Effector CD8-positive, alpha-beta T cell (primary cell): Measurements from ENCODE around the gene MAD2L1BP.
"Not testable (repeated sequence)": the region's sequence is repeated elsewhere in the genome, so short reads cannot be mapped to it uniquely, and the experiment has no call there.

Experiments used
- DNase-seq: peaks from one replicate; lab custom pipeline; 2025; lab: John Stamatoyannopoulos, UW

MAD2L1BP gene

GRCh38 chr6:43625393-43625992, 10.1 kb upstream of the MAD2L1BP start:
- DNase-seq: no peak

- no peak for DNase-seq
Measured at GRCh38 chr6:43627008-43627825, 8.4 kb upstream of the MAD2L1BP start.

GRCh38 chr6:43628393-43629103, 7.1 kb upstream of the MAD2L1BP start:
- DNase-seq: peak; percentile 33

DNA sequence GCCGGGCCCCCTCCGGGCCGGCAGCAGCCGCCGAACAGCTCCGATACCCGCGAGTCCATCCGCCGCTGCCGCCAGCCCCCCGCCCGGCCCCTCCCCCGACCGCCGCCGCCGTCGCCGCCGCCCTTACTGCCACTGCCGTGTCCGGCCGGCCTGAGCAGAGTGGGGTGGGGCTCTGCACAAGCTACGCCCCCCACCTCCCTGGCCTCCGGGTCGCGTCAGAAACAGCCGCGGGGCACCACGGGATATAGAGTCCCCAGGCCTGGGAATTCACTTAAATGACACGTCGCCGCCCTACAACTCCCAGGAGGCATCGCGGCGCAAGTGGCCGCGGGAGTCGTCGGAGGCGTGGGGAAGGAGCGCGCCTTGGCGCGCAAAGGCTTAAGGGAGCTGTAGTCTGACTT, 6.5 kb upstream of the MAD2L1BP start, which contains the start of gene GTPBP2:
TSS of gene GTPBP2 (minus strand) at position 161 of the 401 bp plus-strand sequence. CDS start at position 59, 102 bp downstream.
- peak; percentile 94 for DNase-seq

DNA sequence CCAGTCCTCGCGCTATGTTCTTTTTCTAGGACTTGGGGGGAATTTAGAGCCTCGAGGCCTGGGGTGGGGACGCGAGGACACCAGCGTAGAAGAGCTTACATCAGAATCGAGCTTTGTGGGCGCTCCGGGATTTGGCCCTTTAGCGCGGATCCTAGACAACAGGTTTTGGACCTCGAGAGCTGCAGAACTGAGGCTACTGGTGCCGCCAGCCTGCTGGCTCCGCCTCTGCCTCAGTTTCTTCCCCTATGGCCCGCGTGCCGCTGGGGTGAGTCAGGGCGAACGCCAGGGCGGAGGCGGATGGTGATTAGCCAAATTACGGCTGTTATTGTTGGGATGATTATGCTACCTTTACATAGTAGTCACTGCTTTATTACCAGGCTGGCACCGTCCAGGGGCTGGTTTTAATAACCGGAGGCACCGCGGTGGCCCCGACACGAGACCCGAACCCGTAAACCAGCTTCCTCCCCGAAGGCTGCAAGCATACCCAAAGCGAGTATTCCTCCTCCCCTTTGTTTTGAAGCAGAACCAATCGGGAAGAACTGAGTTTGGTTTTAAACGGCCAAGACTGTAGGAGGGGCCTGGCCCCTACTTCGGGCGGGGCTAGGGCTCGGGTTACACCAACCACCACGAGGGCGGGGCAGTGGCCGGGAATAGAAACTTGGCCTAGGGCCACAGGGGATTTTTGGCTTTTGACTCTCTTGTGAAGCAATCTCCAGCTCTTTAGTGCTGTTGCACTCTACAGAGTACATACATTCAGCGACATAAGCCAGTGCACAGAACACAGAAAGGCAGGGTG, 5.9 kb upstream of the MAD2L1BP start:
- DNase-seq: peak; percentile 81

- no peak for DNase-seq
Measured at GRCh38 chr6:43630980-43631619, 4.5 kb upstream of the MAD2L1BP start.

- DNase-seq: not testable (repeated sequence)
Measured at GRCh38 chr6:43633002-43633401, 2.6 kb upstream of the MAD2L1BP start.

DNA sequence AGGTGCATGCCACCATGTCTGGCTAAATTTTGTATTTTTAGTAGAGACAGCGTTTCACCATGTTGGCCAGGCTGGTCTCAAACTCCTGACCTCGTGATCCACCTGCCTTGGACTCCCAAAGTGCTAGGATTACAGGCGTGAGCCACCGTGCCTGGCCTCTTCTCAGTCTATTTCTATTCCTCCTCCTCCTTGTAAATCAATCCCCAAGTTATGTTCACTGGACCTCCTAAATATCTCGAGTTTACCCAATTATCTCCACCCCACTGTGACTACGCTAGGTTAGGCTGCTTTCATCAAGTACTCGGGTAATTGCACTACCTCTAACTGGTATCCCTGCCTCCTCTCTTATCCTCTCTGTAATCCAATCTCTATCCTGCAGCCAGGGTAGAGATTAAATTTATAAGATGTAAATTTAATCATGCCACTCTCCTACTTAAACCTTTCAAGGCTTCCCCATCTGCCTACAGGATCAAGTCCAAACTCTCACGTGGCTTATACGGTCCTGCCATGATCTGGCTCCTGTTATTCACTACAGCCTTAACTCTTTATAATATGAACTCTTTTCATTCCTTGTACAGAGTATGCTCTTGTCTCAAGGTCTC, 837 bp upstream of the MAD2L1BP start:
- no peak for DNase-seq

- DNase-seq: no peak
Measured at GRCh38 chr6:43636308-43636659, 644 bp downstream of the MAD2L1BP start.

GRCh38 chr6:43639984-43640800, 4.6 kb downstream of the MAD2L1BP start:
- DNase-seq: no peak

DNA sequence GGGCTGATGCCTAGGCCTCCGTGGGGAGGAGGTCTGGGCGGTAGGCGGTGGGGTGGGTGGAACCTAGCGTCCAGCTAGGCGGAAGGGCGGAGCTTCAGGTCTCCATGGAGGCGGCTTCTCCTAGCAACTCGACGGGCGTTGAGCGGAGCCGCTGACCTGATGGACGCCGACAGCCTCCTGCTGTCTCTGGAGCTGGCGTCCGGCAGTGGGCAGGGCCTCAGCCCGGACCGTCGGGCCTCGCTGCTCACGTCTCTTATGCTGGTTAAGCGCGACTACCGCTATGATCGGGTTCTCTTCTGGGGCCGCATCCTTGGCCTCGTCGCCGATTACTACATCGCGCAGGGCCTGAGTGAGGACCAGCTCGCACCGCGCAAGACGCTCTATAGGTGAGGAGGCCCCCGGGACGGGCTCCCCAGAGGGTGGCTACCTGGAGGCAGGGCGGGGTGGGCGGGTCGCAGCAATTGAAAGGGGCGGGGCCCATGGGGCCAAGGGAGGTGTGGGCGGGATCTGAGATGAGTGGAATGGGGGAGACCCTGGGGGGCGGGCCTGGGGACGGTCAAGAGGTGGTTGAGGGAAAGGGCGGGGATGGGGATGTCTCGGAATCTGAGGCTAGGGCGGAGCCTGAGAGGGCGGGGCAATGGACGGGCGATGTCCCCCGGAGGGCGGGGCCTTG, 9.4 kb downstream of the MAD2L1BP start, which contains the start of gene RSPH9:
TSS of gene RSPH9 (plus strand) at position 97 of the 673 bp plus-strand sequence. CDS start at position 160, 63 bp downstream.
- peak; percentile 64 for DNase-seq

DNA sequence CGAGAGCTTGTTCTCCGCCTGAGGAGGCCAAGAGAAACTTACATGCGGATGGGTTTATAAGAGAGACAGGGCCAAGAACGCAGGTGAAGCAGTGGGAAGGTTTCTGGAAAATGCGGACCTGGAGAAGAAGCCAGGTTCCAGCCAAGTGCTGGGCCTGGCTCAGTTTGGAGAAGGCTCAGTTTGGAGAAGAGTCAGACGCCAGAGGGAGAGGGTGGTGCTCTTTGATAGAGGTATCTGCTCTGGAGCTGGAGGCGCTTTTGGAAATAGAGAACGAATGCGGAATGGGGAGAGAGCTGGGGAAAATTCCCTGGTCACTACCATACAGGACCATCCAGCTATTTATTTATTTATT, 9.9 kb downstream of the MAD2L1BP start:
- DNase-seq: no peak

DNA sequence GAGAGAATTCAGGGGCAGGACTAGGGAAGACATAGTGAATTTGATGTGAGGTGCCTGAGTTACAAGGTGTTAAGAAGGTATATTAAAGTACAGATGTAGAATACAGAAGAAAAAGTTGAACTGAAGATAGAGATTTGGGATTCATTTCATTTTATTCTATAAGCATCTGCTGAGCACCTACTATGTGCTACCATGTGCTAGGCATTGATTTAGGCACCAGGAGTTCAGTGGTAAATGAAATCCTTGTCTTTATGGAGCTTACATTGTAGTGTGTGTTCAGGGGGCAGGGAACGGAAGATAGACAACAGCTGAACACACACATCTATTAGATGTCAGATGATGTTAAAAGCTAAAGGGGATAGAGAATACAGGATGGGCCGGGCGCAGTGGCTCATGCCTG, 12.0 kb downstream of the MAD2L1BP start:
- DNase-seq: no peak

DNA sequence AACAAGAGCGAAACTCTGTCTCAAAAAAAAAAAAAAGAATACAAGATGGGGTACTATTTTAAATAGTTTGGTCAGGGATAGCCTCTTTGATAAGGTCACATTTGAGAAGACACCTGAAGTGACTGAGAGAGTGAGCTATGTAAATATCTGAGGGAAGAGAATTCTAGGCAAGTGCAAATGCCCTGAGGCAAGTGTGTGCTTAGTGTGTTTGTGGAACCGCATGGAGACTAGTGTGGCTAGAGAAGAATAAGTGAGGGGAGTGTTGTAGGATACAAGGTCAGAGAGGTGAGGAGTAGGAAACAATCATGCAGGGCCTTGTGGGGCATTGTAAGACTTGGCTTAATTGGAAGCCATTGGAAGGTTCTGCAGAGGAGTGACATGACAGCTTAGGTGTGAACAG, 12.6 kb downstream of the MAD2L1BP start:
- DNase-seq: no peak

DNA sequence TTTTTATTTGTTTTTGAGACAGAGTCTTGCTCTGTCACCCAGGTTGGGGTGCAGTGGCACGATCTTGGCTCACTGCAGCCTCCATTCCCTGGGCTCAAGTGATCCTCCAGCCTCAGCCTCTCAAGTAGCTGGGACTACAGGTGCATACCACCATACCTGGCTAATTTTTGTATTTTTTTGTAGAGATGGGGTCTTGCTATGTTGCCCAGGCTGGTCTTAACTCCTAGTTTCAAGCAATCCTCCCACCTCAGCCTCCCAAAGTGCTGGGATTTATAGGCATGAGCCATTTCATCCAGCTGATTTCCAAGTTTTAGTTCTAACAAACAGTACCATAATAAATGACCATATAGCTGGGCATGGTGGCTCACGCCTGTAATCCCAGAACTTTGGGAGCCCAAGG, 17.2 kb downstream of the MAD2L1BP start:
- not testable (repeated sequence) for DNase-seq

- no peak for DNase-seq
Measured at GRCh38 chr6:43657221-43657802, 21.7 kb downstream of the MAD2L1BP start.

DNA sequence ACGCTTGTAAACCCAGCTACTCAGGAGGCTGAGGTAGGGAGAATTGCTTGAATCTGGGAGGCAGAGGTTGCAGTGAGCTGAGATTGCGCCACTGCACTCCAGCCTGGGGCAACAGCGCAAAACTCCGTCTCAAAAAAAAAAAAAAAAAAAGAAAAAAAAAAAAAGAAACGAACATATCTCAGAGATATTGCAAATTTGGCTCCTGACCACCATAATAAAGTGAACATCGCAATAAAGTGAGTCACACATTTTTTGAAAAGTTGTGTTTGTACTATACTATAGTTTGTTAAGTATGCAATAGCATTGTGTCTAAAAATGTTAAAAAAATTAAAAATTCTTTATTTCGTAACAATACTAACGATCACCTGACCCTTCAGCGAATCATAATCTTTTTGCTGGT, 22.5 kb downstream of the MAD2L1BP start:
- no peak for DNase-seq

DNA sequence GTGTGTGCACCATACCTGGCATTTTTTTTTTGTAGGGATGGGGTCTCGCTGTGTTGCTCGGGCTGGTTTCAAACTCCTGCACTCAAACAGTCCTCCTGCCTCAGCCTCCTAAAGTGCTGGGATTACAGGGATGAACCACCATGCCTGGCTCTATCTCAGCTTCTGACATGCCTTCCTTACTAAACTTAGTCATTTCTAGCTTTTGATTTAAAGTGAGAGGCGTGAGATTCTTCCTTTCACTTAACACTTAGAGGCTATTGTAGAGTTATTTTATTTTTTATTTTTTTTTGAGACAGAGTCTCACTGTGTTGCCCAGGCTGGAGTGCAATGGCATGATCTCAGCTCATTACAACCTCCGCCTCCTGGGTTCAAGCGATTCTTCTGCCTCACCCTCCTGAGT, 27.3 kb downstream of the MAD2L1BP start:
- DNase-seq: not testable (repeated sequence)

DNA sequence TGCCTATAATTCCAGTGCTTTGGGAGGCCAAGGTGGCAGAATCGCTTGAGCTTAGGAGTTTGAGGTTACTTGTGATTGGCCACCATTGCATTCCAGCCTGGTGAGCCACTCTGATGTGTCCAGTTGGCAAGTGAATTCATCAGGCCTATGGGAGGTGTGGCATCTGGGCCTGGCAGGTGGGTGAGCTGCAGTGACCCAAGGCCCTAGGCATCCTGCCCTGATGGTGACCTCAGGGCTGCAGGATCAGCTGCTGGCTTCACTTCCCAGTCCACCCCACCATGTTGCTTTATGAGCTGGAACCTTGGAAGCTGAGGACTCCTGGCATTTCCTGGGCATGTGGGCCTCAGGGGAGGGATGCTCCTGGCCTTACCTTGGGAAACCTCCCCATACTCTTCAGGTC, 29.7 kb downstream of the MAD2L1BP start:
- no peak for DNase-seq
